ENCODE measurements around the gene PHF23.

PHF23 gene

GRCh38 chr17:7228920-7229319, 10.3 kb downstream of the PHF23 start:
- H3K4me1 ChIP-seq (ENCODE audit: control insufficient read depth in 1 of 2, insufficient read depth in 2 of 2, low read length in 2 of 2): peaks cover 2 to 6% of the 10 kb centered on the region in 2 experiments
- peak; percentile 49 to 57 for DNase-seq
- no peak overlapping the region for H3K14ac ChIP-seq (ENCODE audit: low read length)
- H3K27me3 ChIP-seq (ENCODE audit: insufficient read depth, low read length): no peaks in the 10 kb centered on the region
- H3K79me2 ChIP-seq (ENCODE audit: control insufficient read depth, insufficient read depth, low read length, poor library complexity): peaks cover 10% of the 10 kb centered on the region
- H4K12ac ChIP-seq (ENCODE audit: low read depth, low read length): no peak overlapping the region
- no peak overlapping the region for H4K91ac ChIP-seq (ENCODE audit: low read depth, low read length)
- no peak overlapping the region for H3K9ac ChIP-seq (ENCODE audit: low read length)
- H3K4me3 ChIP-seq (ENCODE audit: low read depth, low read length): no peak overlapping the region
- H4K8ac ChIP-seq (ENCODE audit: low read depth, low read length): no peak overlapping the region
- H2BK12ac ChIP-seq (ENCODE audit: low read length): no peak overlapping the region
- H3K79me1 ChIP-seq (ENCODE audit: low read length): peaks cover 4% of the 10 kb centered on the region
- WGBS (ENCODE audit: extremely low coverage, insufficient coverage, insufficient read length): no CpG with 5 or more reads among the region's 14 CpGs
- no peak overlapping the region for H3K23ac ChIP-seq (ENCODE audit: low read length)
- no peak overlapping the region for H3K4me2 ChIP-seq (ENCODE audit: low read length)
- H3K36me3 ChIP-seq (ENCODE audit: control insufficient read depth in 1 of 2, insufficient read depth in 2 of 2, low read length in 2 of 2): peaks cover 63 to 67% of the 10 kb centered on the region in 2 experiments
- H2BK120ac ChIP-seq (ENCODE audit: insufficient read depth, low read length, poor library complexity): no peak overlapping the region
- H3K18ac ChIP-seq (ENCODE audit: low read length): no peak overlapping the region
- no peak overlapping the region for H3K27ac ChIP-seq (ENCODE audit: low read depth, low read length)
- no peaks in the 10 kb centered on the region for H3K9me3 ChIP-seq (ENCODE audit: insufficient read depth, low read depth, low read length)
- H2BK5ac ChIP-seq (ENCODE audit: low read depth, low read length, poor library complexity): no peak overlapping the region
- no peak overlapping the region for H3K4ac ChIP-seq (ENCODE audit: low read depth, low read length)
- no peak overlapping the region for H2AFZ ChIP-seq (ENCODE audit: insufficient read depth, low read length, poor library complexity)
- no peak overlapping the region for H2AK5ac ChIP-seq (ENCODE audit: low read length)

GRCh38 chr17:7226721-7227710, 12.2 kb downstream of the PHF23 start:
- H3K4me1 ChIP-seq (ENCODE audit: control insufficient read depth in 1 of 2, insufficient read depth in 2 of 2, low read length in 2 of 2): peaks cover 12 to 18% of the 10 kb centered on the region in 2 experiments
- no peaks in the 10 kb centered on the region for H3K79me1 ChIP-seq (ENCODE audit: low read length)
- no CpG with 5 or more reads among the region's 31 CpGs for WGBS (ENCODE audit: extremely low coverage, insufficient coverage, insufficient read length)

GRCh38 chr17:7225711-7226331, 13.4 kb downstream of the PHF23 start:
- H2BK5ac ChIP-seq (ENCODE audit: low read depth, low read length, poor library complexity): no peak overlapping the region
- H2AK5ac ChIP-seq (ENCODE audit: low read length): no peak overlapping the region
- H3K36me3 ChIP-seq (ENCODE audit: control insufficient read depth in 1 of 2, insufficient read depth in 2 of 2, low read length in 2 of 2): peaks cover 94 to 97% of the 10 kb centered on the region in 2 experiments
- no peak overlapping the region for H4K91ac ChIP-seq (ENCODE audit: low read depth, low read length)
- no peak overlapping the region for H2BK12ac ChIP-seq (ENCODE audit: low read length)
- no peak overlapping the region for H3K4me2 ChIP-seq (ENCODE audit: low read length)
- no peaks in the 10 kb centered on the region for H3K9me3 ChIP-seq (ENCODE audit: insufficient read depth, low read depth, low read length)
- H3K18ac ChIP-seq (ENCODE audit: low read length): no peak overlapping the region
- H3K27ac ChIP-seq (ENCODE audit: low read depth, low read length): no peak overlapping the region
- peaks cover 22 to 24% of the 10 kb centered on the region in 2 experiments for H3K4me1 ChIP-seq (ENCODE audit: control insufficient read depth in 1 of 2, insufficient read depth in 2 of 2, low read length in 2 of 2)
- no CpG with 5 or more reads among the region's 21 CpGs for WGBS (ENCODE audit: extremely low coverage, insufficient coverage, insufficient read length)
- H3K23ac ChIP-seq (ENCODE audit: low read length): no peak overlapping the region
- no peak overlapping the region for H3K4ac ChIP-seq (ENCODE audit: low read depth, low read length)
- no peak overlapping the region for H4K12ac ChIP-seq (ENCODE audit: low read depth, low read length)
- H4K8ac ChIP-seq (ENCODE audit: low read depth, low read length): no peak overlapping the region
- H3K4me3 ChIP-seq (ENCODE audit: low read depth, low read length): no peak overlapping the region
- no peaks in the 10 kb centered on the region for H3K27me3 ChIP-seq (ENCODE audit: insufficient read depth, low read length)
- H2AFZ ChIP-seq (ENCODE audit: insufficient read depth, low read length, poor library complexity): no peak overlapping the region
- no peak for DNase-seq
- peaks cover 1% of the 10 kb centered on the region for H3K79me2 ChIP-seq (ENCODE audit: control insufficient read depth, insufficient read depth, low read length, poor library complexity)
- peaks cover 2% of the 10 kb centered on the region for H3K79me1 ChIP-seq (ENCODE audit: low read length)
- H3K14ac ChIP-seq (ENCODE audit: low read length): no peak overlapping the region
- no peak overlapping the region for H3K9ac ChIP-seq (ENCODE audit: low read length)
- H2BK120ac ChIP-seq (ENCODE audit: insufficient read depth, low read length, poor library complexity): no peak overlapping the region

More at GRCh38 chr17:7226721-7227710, 12.2 kb downstream of the PHF23 start:
- no peak overlapping the region for H4K91ac ChIP-seq (ENCODE audit: low read depth, low read length)
- no peak overlapping the region for H2BK12ac ChIP-seq (ENCODE audit: low read length)
- no peaks in the 10 kb centered on the region for H3K9me3 ChIP-seq (ENCODE audit: insufficient read depth, low read depth, low read length)
- H4K12ac ChIP-seq (ENCODE audit: low read depth, low read length): no peak overlapping the region
- no peak overlapping the region for H4K8ac ChIP-seq (ENCODE audit: low read depth, low read length)
- DNase-seq: no peak
- H2AFZ ChIP-seq (ENCODE audit: insufficient read depth, low read length, poor library complexity): no peak overlapping the region
- H3K9ac ChIP-seq (ENCODE audit: low read length): no peak overlapping the region
- H3K4ac ChIP-seq (ENCODE audit: low read depth, low read length): no peak overlapping the region
- H2BK5ac ChIP-seq (ENCODE audit: low read depth, low read length, poor library complexity): no peak overlapping the region
- no peak overlapping the region for H3K4me2 ChIP-seq (ENCODE audit: low read length)
- no peaks in the 10 kb centered on the region for H3K27me3 ChIP-seq (ENCODE audit: insufficient read depth, low read length)
- H3K27ac ChIP-seq (ENCODE audit: low read depth, low read length): no peak overlapping the region
- H3K79me2 ChIP-seq (ENCODE audit: control insufficient read depth, insufficient read depth, low read length, poor library complexity): peaks cover 2% of the 10 kb centered on the region
- no peak overlapping the region for H3K14ac ChIP-seq (ENCODE audit: low read length)
- no peak overlapping the region for H3K23ac ChIP-seq (ENCODE audit: low read length)
- no peak overlapping the region for H2AK5ac ChIP-seq (ENCODE audit: low read length)
- peaks cover 82 to 86% of the 10 kb centered on the region in 2 experiments for H3K36me3 ChIP-seq (ENCODE audit: control insufficient read depth in 1 of 2, insufficient read depth in 2 of 2, low read length in 2 of 2)
- H2BK120ac ChIP-seq (ENCODE audit: insufficient read depth, low read length, poor library complexity): no peak overlapping the region
- no peak overlapping the region for H3K18ac ChIP-seq (ENCODE audit: low read length)
- no peak overlapping the region for H3K4me3 ChIP-seq (ENCODE audit: low read depth, low read length)

DNA sequence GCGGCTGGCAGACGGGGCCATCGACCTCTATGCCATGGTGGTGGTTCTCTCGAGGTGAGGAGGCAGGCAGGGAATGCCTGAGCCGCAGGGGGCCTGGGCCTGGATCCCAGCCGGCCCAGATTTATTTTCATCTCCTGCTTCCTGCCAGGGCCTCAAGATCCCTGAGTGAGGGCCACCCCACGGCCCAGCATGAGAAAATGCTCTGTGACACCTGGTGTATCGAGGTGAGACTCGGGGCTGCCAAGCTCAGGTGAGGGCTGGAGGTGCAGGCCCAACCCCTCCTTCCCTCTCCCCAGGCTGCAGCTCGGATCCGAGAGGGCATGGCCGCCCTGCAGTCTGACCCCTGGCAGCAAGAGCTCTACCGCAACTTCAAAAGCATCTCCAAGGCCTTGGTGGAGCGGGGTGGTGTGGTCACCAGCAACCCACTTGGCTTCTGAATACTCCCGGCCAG, 14.6 kb downstream of the PHF23 start:
- Histone ChIP-seq H2BK120ac (ENCODE audit: insufficient read depth, low read length, poor library complexity) (no peak overlapping the region), H2BK12ac (ENCODE audit: low read length) (no peak overlapping the region), H4K8ac (ENCODE audit: low read depth, low read length) (no peak overlapping the region), H3K27ac (ENCODE audit: low read depth, low read length) (no peak overlapping the region), H3K9ac (ENCODE audit: low read length) (no peak overlapping the region), H3K4me1 (ENCODE audit: control insufficient read depth in 1 of 2, insufficient read depth in 2 of 2, low read length in 2 of 2) (peaks cover 26 to 27% of the 10 kb centered on the region in 2 experiments), H3K4me3 (ENCODE audit: low read depth, low read length) (no peak overlapping the region), H2BK5ac (ENCODE audit: low read depth, low read length, poor library complexity) (no peak overlapping the region), H3K23ac (ENCODE audit: low read length) (no peak overlapping the region), H3K79me2 (ENCODE audit: control insufficient read depth, insufficient read depth, low read length, poor library complexity) (peaks cover 10% of the 10 kb centered on the region), H3K4ac (ENCODE audit: low read depth, low read length) (no peak overlapping the region), H4K91ac (ENCODE audit: low read depth, low read length) (no peak overlapping the region), H3K4me2 (ENCODE audit: low read length) (no peak overlapping the region), H3K18ac (ENCODE audit: low read length) (no peak overlapping the region), H3K27me3 (ENCODE audit: insufficient read depth, low read length) (no peaks in the 10 kb centered on the region), H3K14ac (ENCODE audit: low read length) (no peak overlapping the region), H3K36me3 (ENCODE audit: control insufficient read depth in 1 of 2, insufficient read depth in 2 of 2, low read length in 2 of 2) (peaks cover 87% of the 10 kb centered on the region in 2 experiments), H2AK5ac (ENCODE audit: low read length) (no peak overlapping the region), H4K12ac (ENCODE audit: low read depth, low read length) (no peak overlapping the region), H3K9me3 (ENCODE audit: insufficient read depth, low read depth, low read length) (no peaks in the 10 kb centered on the region), H2AFZ (ENCODE audit: insufficient read depth, low read length, poor library complexity) (no peak overlapping the region), H3K79me1 (ENCODE audit: low read length) (peaks cover 13% of the 10 kb centered on the region)
- WGBS (ENCODE audit: extremely low coverage, insufficient coverage, insufficient read length): no CpG with 5 or more reads among the region's 15 CpGs
- no peak for DNase-seq

Measured in trophoblast cell (in vitro differentiated cells and primary cell).